SK-N-SH (cell line): ENCODE data around the gene SLC11A1. TPM values are rescaled to one million over a fixed set of nuclear protein-coding genes. Genes with fewer than 3 reads are reported as not detected.

Source experiments
- CTCF ChIA-PET: fragments of 300-600, 350-600 bp; formaldehyde crosslinking; extraction: SDS; loops from one replicate; lab custom pipeline; 2021; lab: Yijun Ruan, JAX
- POLR2A ChIA-PET: fragments of 350-600 bp; sonication (Branson Sonifier 250); formaldehyde crosslinking; extraction: SDS; loops from one replicate; lab custom pipeline; 2020; ENCODE audit warnings: antibody characterized with exemption, inconsistent platforms; lab: Yijun Ruan, JAX
- DNase-seq: peaks from one replicate; pipeline ENCODE4 v3.0.0; 2012
- H2AFZ ChIP-seq: fragments of 200-600 bp; sonication (generic); 2 replicates; pipeline ENCODE4 v1.8.1; 2016; ENCODE audit warnings: antibody characterized with exemption, mild to moderate bottlenecking, low read depth
- H3F3A ChIP-seq: fragments of 200-600 bp; sonication (generic); replicated peaks from 2 replicates; pipeline ENCODE3; 2016; ENCODE audit warnings: antibody characterized with exemption, mild to moderate bottlenecking; ENCODE audit not compliant: insufficient read depth
- H3K27ac ChIP-seq, 2 experiments: fragments of 200-500 bp in 1 of 2; fragments of 200-600 bp in 1 of 2; sonication (Bioruptor generic) in 1 of 2; sonication (generic), shearing (Covaris generic) in 1 of 2; 2 replicates each; pipeline versions ENCODE4 v1.5.1 to v1.6.1; 2014 to 2016; ENCODE audit warnings: low read depth in 2 of 2, inconsistent platforms in 1 of 2, low read length in 1 of 2, mild to moderate bottlenecking in 1 of 2, mixed read lengths in 1 of 2
- H3K27me3 ChIP-seq: fragments of 200-600 bp; sonication (generic), shearing (Covaris generic); 2 replicates; pipeline ENCODE4 v1.6.1; 2016; ENCODE audit warnings: mixed run types; ENCODE audit not compliant: insufficient read depth
- H3K36me3 ChIP-seq, 2 experiments: fragments of 200-500 bp in 1 of 2; fragments of 200-600 bp in 1 of 2; sonication (Bioruptor generic) in 1 of 2; sonication (generic) in 1 of 2; replicated peaks in 1 of 2; 2 replicates each; pipeline versions ENCODE3 to v1.5.1; 2014 to 2016; ENCODE audit warnings: low read length in 1 of 2, mild to moderate bottlenecking in 1 of 2; ENCODE audit not compliant: insufficient read depth in 2 of 2, control insufficient read depth in 1 of 2
- H3K4me1 ChIP-seq, 2 experiments: fragments of 200-500 bp in 1 of 2; fragments of 200-600 bp in 1 of 2; sonication (Bioruptor generic) in 1 of 2; sonication (generic), shearing (Covaris generic) in 1 of 2; 2 replicates each; pipeline versions ENCODE4 v1.5.1 to v1.6.1; 2014 to 2016; ENCODE audit warnings: low read depth in 1 of 2, low read length in 1 of 2, mixed run types in 1 of 2; ENCODE audit not compliant: insufficient read depth in 2 of 2, control insufficient read depth in 1 of 2
- H3K4me2 ChIP-seq: fragments of 200-600 bp; sonication (generic), shearing (Covaris generic); 2 replicates; pipeline ENCODE4 v1.6.1; 2017; ENCODE audit warnings: mixed run types
- H3K4me3 ChIP-seq, 2 experiments: fragments of 200-500 bp in 1 of 2; fragments of 200-600 bp in 1 of 2; sonication (Bioruptor generic) in 1 of 2; sonication (generic), shearing (Covaris generic) in 1 of 2; 2 replicates each; pipeline versions ENCODE4 v1.5.1 to v1.8.1; 2014 to 2016; ENCODE audit warnings: low read depth in 2 of 2, inconsistent platforms in 1 of 2, low read length in 1 of 2, mild to moderate bottlenecking in 1 of 2, mixed read lengths in 1 of 2, moderate library complexity in 1 of 2
- H3K79me2 ChIP-seq: fragments of 200-600 bp; sonication (generic); 2 replicates; pipeline ENCODE4 v1.8.1; 2017; ENCODE audit warnings: mild to moderate bottlenecking; ENCODE audit not compliant: insufficient read depth
- H3K9ac ChIP-seq: fragments of 200-600 bp; sonication (generic); 2 replicates; pipeline ENCODE4 v1.6.1; 2017; ENCODE audit warnings: mixed run types
- H3K9me2 ChIP-seq: fragments of 200-600 bp; sonication (generic); 2 replicates; pipeline ENCODE4 v1.6.1; 2017; ENCODE audit warnings: mixed run types
- H3K9me3 ChIP-seq: fragments of 200-600 bp; sonication (generic); 2 replicates; pipeline ENCODE4 v1.6.1; 2017; ENCODE audit warnings: mixed run types, mild to moderate bottlenecking, moderate library complexity
- H4K20me1 ChIP-seq: fragments of 200-600 bp; sonication (generic); 2 replicates; pipeline ENCODE4 v1.6.1; 2017; ENCODE audit warnings: mild to moderate bottlenecking, mixed run types; ENCODE audit not compliant: insufficient read depth
- CHD2 ChIP-seq: fragments of 150-350 bp; IDR thresholded peaks from 2 replicates; pipeline ENCODE4 v1.6.1; 2018; ENCODE audit warnings: low read length; ENCODE audit not compliant: partially characterized antibody
- ELF1 ChIP-seq: IDR thresholded peaks from 2 replicates; pipeline ENCODE4 v1.4.0; 2012
- GATA2 ChIP-seq: sonication (generic); formaldehyde crosslinking; IDR thresholded peaks from 2 replicates; pipeline ENCODE4 v1.5.0; 2020; ENCODE audit warnings: mild to moderate bottlenecking, missing genetic modification reagents
- MEF2A ChIP-seq: IDR thresholded peaks from 2 replicates; pipeline ENCODE4 v1.4.0; 2012; ENCODE audit warnings: low read depth, borderline replicate concordance
- MXI1 ChIP-seq: IDR thresholded peaks from 2 replicates; pipeline ENCODE4 v1.6.1; 2012; ENCODE audit warnings: mild to moderate bottlenecking, low read depth, low read length, improper control_type of control experiment
- NFIC ChIP-seq: IDR thresholded peaks from 2 replicates; pipeline ENCODE4 v1.4.0; 2012; ENCODE audit warnings: borderline replicate concordance
- POLR2AphosphoS5 ChIP-seq: IDR thresholded peaks from 2 replicates; pipeline ENCODE4 v1.6.1; 2012; ENCODE audit warnings: low read depth, low read length
- RAD21 ChIP-seq: IDR thresholded peaks from 2 replicates; pipeline ENCODE4 v1.6.1; 2012; ENCODE audit warnings: mild to moderate bottlenecking, low read length
- RFX5 ChIP-seq: IDR thresholded peaks from 2 replicates; pipeline ENCODE4 v1.6.1; 2012; ENCODE audit warnings: mild to moderate bottlenecking, improper control_type of control experiment, low read length
- RXRA ChIP-seq: IDR thresholded peaks from 2 replicates; pipeline ENCODE4 v1.4.0; 2012; ENCODE audit warnings: low read depth, mild to moderate bottlenecking, borderline replicate concordance
- SMC3 ChIP-seq: IDR thresholded peaks from 2 replicates; pipeline ENCODE4 v1.6.1; 2012; ENCODE audit warnings: low read depth, low read length, improper control_type of control experiment
- TAF1 ChIP-seq: IDR thresholded peaks from 2 replicates; pipeline ENCODE4 v1.6.1; 2012; ENCODE audit warnings: low read depth, mild to moderate bottlenecking, low read length, moderate library complexity, borderline replicate concordance
- TEAD4 ChIP-seq: IDR thresholded peaks from 2 replicates; pipeline ENCODE4 v1.4.0; 2012; ENCODE audit warnings: mild to moderate bottlenecking, borderline replicate concordance; ENCODE audit not compliant: insufficient read depth
- YY1 ChIP-seq: IDR thresholded peaks from 2 replicates; pipeline ENCODE4 v1.4.0; 2012; ENCODE audit warnings: low read depth, mild to moderate bottlenecking
- WGBS: methylation state at CpG from one replicate; pipeline ENCODE4 v1.1.6; 2017; ENCODE audit warnings: low lambda C conversion rate; 5-methylcytosine and 5-hydroxymethylcytosine counted together
- polyA plus RNA-seq, 3 experiments: library from polyadenylated mRNA; depleted of rRNA; stranded (reverse); fragments of >200 nt; gene quantifications; 2 replicates each; pipeline ENCODE4 v1.2.3, GENCODE V29; 2012
- TF ChIP-seq, protein P1 (sequence below): fragments of 200-600 bp; sonication (generic); IDR thresholded peaks from 2 replicates; pipeline ENCODE4 v1.6.1; 2017; ENCODE audit warnings: antibody characterized with exemption, mild to moderate bottlenecking, moderate library complexity
- TF ChIP-seq, protein P2 (sequence below): fragments of 150-350 bp; IDR thresholded peaks from 2 replicates; pipeline ENCODE4 v1.6.1; 2016; ENCODE audit warnings: mild to moderate bottlenecking, low read depth, low read length
- TF ChIP-seq, protein P3 (sequence below): fragments of 150-350 bp; IDR thresholded peaks from 2 replicates; pipeline ENCODE4 v1.6.1; 2017; ENCODE audit warnings: antibody characterized with exemption, low read length, low read depth, borderline replicate concordance
- TF ChIP-seq, protein P4 (sequence below): IDR thresholded peaks from 2 replicates; pipeline ENCODE4 v1.4.0; 2012; ENCODE audit warnings: low read depth, borderline replicate concordance
- TF ChIP-seq, protein P5 (sequence below): IDR thresholded peaks from 2 replicates; pipeline ENCODE4 v1.6.1; 2012; ENCODE audit warnings: mild to moderate bottlenecking, low read depth, low read length, moderate library complexity

Gene SLC11A1
- polyA plus RNA-seq, 1 of the 3 experiments (the other 2 are of a cell fraction), result 0.26 TPM

DNA sequence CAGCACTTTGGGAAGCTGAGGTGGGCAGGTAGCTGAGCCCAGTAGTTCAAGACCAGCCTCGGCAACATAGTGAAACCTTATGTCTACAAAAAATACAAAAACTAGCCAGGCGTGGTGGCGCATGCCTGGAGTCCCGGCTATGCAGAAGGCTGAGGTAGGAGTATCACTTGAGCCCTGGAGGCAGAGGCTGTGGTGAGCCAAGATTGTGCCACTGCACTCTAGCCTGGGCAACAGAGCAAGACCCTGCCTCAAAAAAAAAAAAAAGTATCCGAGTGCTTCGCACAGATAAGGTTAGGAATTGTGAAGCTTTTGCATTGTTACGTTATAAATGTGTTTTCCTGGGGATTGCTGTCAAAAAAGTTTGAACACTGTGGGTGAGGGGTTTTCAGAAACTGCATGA lies 21.7 kb downstream of the SLC11A1 start (continued):
- TF ChIP-seq, protein P1, sequence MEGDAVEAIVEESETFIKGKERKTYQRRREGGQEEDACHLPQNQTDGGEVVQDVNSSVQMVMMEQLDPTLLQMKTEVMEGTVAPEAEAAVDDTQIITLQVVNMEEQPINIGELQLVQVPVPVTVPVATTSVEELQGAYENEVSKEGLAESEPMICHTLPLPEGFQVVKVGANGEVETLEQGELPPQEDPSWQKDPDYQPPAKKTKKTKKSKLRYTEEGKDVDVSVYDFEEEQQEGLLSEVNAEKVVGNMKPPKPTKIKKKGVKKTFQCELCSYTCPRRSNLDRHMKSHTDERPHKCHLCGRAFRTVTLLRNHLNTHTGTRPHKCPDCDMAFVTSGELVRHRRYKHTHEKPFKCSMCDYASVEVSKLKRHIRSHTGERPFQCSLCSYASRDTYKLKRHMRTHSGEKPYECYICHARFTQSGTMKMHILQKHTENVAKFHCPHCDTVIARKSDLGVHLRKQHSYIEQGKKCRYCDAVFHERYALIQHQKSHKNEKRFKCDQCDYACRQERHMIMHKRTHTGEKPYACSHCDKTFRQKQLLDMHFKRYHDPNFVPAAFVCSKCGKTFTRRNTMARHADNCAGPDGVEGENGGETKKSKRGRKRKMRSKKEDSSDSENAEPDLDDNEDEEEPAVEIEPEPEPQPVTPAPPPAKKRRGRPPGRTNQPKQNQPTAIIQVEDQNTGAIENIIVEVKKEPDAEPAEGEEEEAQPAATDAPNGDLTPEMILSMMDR, result no peak

DNA sequence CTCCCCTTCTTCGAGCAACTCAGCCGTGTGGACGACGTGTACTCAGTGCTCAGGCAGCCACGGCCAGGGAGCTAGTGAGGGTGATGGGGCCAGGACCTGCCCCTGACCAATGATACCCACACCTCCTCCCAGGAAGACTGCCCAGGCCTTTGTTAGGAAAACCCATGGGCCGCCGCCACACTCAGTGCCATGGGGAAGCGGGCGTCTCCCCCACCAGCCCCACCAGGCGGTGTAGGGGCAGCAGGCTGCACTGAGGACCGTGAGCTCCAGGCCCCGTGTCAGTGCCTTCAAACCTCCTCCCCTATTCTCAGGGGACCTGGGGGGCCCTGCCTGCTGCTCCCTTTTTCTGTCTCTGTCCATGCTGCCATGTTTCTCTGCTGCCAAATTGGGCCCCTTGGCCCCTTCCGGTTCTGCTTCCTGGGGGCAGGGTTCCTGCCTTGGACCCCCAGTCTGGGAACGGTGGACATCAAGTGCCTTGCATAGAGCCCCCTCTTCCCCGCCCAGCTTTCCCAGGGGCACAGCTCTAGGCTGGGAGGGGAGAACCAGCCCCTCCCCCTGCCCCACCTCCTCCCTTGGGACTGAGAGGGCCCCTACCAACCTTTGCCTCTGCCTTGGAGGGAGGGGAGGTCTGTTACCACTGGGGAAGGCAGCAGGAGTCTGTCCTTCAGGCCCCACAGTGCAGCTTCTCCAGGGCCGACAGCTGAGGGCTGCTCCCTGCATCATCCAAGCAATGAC lies 22.4 kb downstream of the SLC11A1 start:
- WGBS, result 93% methylated on average over 8 of the region's 16 CpGs
- H3K79me2 ChIP-seq, result peaks cover 29% of the 10 kb centered on the region
- POLR2A ChIA-PET, result no interaction called here
- H3K27me3 ChIP-seq, result no peaks in the 10 kb centered on the region
- H3K4me1 ChIP-seq, result peaks cover 13 to 26% of the 10 kb centered on the region in 2 experiments; a peak in 2 of 4 replicates
- no peak overlapping the region for H2AFZ ChIP-seq
- no peak overlapping the region for H3K4me2 ChIP-seq
- peaks cover 0 to 33% of the 10 kb centered on the region in 2 experiments for H3K36me3 ChIP-seq
- TF ChIP-seq, protein P2, sequence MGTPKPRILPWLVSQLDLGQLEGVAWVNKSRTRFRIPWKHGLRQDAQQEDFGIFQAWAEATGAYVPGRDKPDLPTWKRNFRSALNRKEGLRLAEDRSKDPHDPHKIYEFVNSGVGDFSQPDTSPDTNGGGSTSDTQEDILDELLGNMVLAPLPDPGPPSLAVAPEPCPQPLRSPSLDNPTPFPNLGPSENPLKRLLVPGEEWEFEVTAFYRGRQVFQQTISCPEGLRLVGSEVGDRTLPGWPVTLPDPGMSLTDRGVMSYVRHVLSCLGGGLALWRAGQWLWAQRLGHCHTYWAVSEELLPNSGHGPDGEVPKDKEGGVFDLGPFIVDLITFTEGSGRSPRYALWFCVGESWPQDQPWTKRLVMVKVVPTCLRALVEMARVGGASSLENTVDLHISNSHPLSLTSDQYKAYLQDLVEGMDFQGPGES, result no peak
- TF ChIP-seq MXI1 (no peak), RFX5 (no peak), POLR2AphosphoS5 (no peak), SMC3 (no peak), CHD2 (no peak), RAD21 (no peak), TAF1 (no peak), RXRA (no peak), MEF2A (no peak), TEAD4 (no peak), YY1 (no peak), GATA2 (CRISPR knock-in tag) (no peak), NFIC (no peak), ELF1 (no peak)
- TF ChIP-seq, protein P3, sequence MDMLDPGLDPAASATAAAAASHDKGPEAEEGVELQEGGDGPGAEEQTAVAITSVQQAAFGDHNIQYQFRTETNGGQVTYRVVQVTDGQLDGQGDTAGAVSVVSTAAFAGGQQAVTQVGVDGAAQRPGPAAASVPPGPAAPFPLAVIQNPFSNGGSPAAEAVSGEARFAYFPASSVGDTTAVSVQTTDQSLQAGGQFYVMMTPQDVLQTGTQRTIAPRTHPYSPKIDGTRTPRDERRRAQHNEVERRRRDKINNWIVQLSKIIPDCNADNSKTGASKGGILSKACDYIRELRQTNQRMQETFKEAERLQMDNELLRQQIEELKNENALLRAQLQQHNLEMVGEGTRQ, result no peak
- TF ChIP-seq, protein P4, sequence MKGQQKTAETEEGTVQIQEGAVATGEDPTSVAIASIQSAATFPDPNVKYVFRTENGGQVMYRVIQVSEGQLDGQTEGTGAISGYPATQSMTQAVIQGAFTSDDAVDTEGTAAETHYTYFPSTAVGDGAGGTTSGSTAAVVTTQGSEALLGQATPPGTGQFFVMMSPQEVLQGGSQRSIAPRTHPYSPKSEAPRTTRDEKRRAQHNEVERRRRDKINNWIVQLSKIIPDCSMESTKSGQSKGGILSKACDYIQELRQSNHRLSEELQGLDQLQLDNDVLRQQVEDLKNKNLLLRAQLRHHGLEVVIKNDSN, result no peak
- TF ChIP-seq, protein P5, sequence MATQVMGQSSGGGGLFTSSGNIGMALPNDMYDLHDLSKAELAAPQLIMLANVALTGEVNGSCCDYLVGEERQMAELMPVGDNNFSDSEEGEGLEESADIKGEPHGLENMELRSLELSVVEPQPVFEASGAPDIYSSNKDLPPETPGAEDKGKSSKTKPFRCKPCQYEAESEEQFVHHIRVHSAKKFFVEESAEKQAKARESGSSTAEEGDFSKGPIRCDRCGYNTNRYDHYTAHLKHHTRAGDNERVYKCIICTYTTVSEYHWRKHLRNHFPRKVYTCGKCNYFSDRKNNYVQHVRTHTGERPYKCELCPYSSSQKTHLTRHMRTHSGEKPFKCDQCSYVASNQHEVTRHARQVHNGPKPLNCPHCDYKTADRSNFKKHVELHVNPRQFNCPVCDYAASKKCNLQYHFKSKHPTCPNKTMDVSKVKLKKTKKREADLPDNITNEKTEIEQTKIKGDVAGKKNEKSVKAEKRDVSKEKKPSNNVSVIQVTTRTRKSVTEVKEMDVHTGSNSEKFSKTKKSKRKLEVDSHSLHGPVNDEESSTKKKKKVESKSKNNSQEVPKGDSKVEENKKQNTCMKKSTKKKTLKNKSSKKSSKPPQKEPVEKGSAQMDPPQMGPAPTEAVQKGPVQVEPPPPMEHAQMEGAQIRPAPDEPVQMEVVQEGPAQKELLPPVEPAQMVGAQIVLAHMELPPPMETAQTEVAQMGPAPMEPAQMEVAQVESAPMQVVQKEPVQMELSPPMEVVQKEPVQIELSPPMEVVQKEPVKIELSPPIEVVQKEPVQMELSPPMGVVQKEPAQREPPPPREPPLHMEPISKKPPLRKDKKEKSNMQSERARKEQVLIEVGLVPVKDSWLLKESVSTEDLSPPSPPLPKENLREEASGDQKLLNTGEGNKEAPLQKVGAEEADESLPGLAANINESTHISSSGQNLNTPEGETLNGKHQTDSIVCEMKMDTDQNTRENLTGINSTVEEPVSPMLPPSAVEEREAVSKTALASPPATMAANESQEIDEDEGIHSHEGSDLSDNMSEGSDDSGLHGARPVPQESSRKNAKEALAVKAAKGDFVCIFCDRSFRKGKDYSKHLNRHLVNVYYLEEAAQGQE, result no peak
- TF ChIP-seq, all 33 proteins: peak for 0
- Histone ChIP-seq H3F3A (peaks cover 15% of the 10 kb centered on the region), H4K20me1 (peaks cover 5% of the 10 kb centered on the region; the same call in 1 of the 2 replicates), H3K9me2 (no peaks in the 10 kb centered on the region), H3K27ac (peak overlapping the region in 1 of 2 experiments; percentile 61; a peak in 1 of 4 replicates), H3K9ac (no peak overlapping the region), H3K9me3 (no peaks in the 10 kb centered on the region), H3K4me3 (no peak overlapping the region)
- no peak for DNase-seq
- CTCF ChIA-PET, result interaction anchor here (1.4 to 3.1 kb wide), 4 partner anchors 8 to 103 kb away, joined by 5 to 18 read pairs (median 7); no protein-coding TSS in a partner anchor
